ENCODE results near the gene HAGHL. TPM values are rescaled to one million over a fixed set of nuclear protein-coding genes. Genes with fewer than 3 reads are reported as not detected.
A peak's percentile ranks its signal among the peaks of the same experiment; 100 is the strongest.

The HAGHL gene
- total and polyA plus RNA-seq, 12 donors = 0.35 to 63.5 (median 6.0) TPM; not detected in 1

- intact Hi-C loops (cut with DNase I) = no loop called here
- H3K4me1 ChIP-seq (replicated peaks in 1 of 2) = peaks cover 13 to 17% of the 10 kb centered on the region in 2 donors
- peak overlapping the region in 4 of 5 donors; percentile 89 to 95 (median 90) for H3K27ac ChIP-seq
- H3K36me3 ChIP-seq (replicated peaks in 1 of 2) = no peaks in the 10 kb centered on the region
- WGBS, 4 donors = 84 to 90% (median 89%) methylated on average over 23 to 51 of the region's 51 CpGs
- no peaks in the 10 kb centered on the region for H3K9me3 ChIP-seq (replicated peaks in 1 of 3)
- peak overlapping the region in 1 of 4 donors; percentile 88 for H3K4me3 ChIP-seq
- TF ChIP-seq POLR2A (IDR thresholded peaks at IDR 0.05) (no peak), CTCF (IDR thresholded peaks at IDR 0.05) (no peak)
- DNase-seq = no peak
- H3K27me3 ChIP-seq = no peaks in the 10 kb centered on the region
These were observed 5.0 kb upstream of the HAGHL start for GRCh38 chr16:721765-722540.

GRCh38 chr16:722835-723633 lies 3.9 kb upstream of the HAGHL start:
- Histone ChIP-seq H3K9me3 (replicated peaks in 1 of 3) (no peaks in the 10 kb centered on the region), H3K27ac (no peak overlapping the region), H3K36me3 (replicated peaks in 1 of 2) (no peaks in the 10 kb centered on the region), H3K27me3 (no peaks in the 10 kb centered on the region), H3K4me3 (no peak overlapping the region), H3K4me1 (replicated peaks in 1 of 2) (peaks cover 24 to 25% of the 10 kb centered on the region in 2 donors)
- TF ChIP-seq CTCF (IDR thresholded peaks at IDR 0.05) = no peak
- no peak for TF ChIP-seq POLR2A (IDR thresholded peaks at IDR 0.05)
- intact Hi-C loops (cut with DNase I) = no loop called here
- 60 to 87% (median 80%) methylated on average over 1 to 24 of the region's 24 CpGs for WGBS, 4 donors
- DNase-seq = no peak

- WGBS, 4 donors = 72 to 100% (median 79%) methylated on average over 2 to 9 of the region's 9 CpGs
- Histone ChIP-seq H3K4me1 (replicated peaks in 1 of 2) (peaks cover 31% of the 10 kb centered on the region in 2 donors), H3K36me3 (replicated peaks in 1 of 2) (no peaks in the 10 kb centered on the region), H3K27ac (no peak overlapping the region), H3K27me3 (no peaks in the 10 kb centered on the region), H3K4me3 (no peak overlapping the region), H3K9me3 (replicated peaks in 1 of 3) (no peaks in the 10 kb centered on the region)
- intact Hi-C loops (cut with DNase I) = no loop called here
- DNase-seq = no peak
- TF ChIP-seq POLR2A (IDR thresholded peaks at IDR 0.05) (no peak), CTCF (IDR thresholded peaks at IDR 0.05) (no peak)
These were observed 3.2 kb upstream of the HAGHL start for GRCh38 chr16:723695-724094.

All from adrenal gland (tissue), 12 donors.